ENCODE results near the gene METTL6. TPM values are rescaled to one million over a fixed set of nuclear protein-coding genes. Genes with fewer than 3 reads are reported as not detected.

METTL6 gene
- total RNA-seq, 2 donors from 2014 or later: 8.9 to 18.6 TPM

GRCh38 chr3:15470261-15470660 lies 42.9 kb upstream of the METTL6 start:
- no peaks in the 10 kb centered on the region for H3K36me3 ChIP-seq
- no peak for ATAC-seq (ENCODE audit: insufficient number of reproducible peaks, low FRiP score, low read depth)
- no peak for TF ChIP-seq CTCF (IDR thresholded peaks at IDR 0.05)
- H3K4me1 ChIP-seq (ENCODE audit: control insufficient read depth in 1 of 2, low read depth in 2 of 2): peaks cover 3 to 8% of the 10 kb centered on the region in 2 donors
- H3K27me3 ChIP-seq (replicated peaks; ENCODE audit: insufficient read depth): no peaks in the 10 kb centered on the region
- peaks cover 6% of the 10 kb centered on the region for H3K9me3 ChIP-seq
- no peak overlapping the region for H3K4me3 ChIP-seq
- DNase-seq (ENCODE audit: low spot score): no peak
- no peak overlapping the region for H3K27ac ChIP-seq

- peaks cover 6% of the 10 kb centered on the region for H3K9me3 ChIP-seq
- H3K27ac ChIP-seq: peak overlapping the region; percentile 69 to 80
- H3K27me3 ChIP-seq (replicated peaks; ENCODE audit: insufficient read depth): no peaks in the 10 kb centered on the region
- H3K4me1 ChIP-seq (ENCODE audit: control insufficient read depth in 1 of 2, low read depth in 2 of 2): peaks cover 3 to 8% of the 10 kb centered on the region in 2 donors
- no peak for TF ChIP-seq CTCF (IDR thresholded peaks at IDR 0.05)
- H3K4me3 ChIP-seq: peak overlapping the region; percentile 8
- DNase-seq (ENCODE audit: low spot score): no peak
- peak; percentile 83 for ATAC-seq (ENCODE audit: insufficient number of reproducible peaks, low FRiP score, low read depth)
- no peaks in the 10 kb centered on the region for H3K36me3 ChIP-seq
Observed at GRCh38 chr3:15467227-15468181, 40.2 kb upstream of the METTL6 start.

GRCh38 chr3:15465876-15466585 lies 38.7 kb upstream of the METTL6 start:
- no peak for TF ChIP-seq CTCF (IDR thresholded peaks at IDR 0.05)

GRCh38 chr3:15462451-15462850 lies 35.1 kb upstream of the METTL6 start:
- no peaks in the 10 kb centered on the region for H3K27me3 ChIP-seq (replicated peaks; ENCODE audit: insufficient read depth)
- H3K27ac ChIP-seq: no peak overlapping the region
- DNase-seq (ENCODE audit: low spot score) (no peak), ATAC-seq (ENCODE audit: insufficient number of reproducible peaks, low FRiP score, low read depth) (no peak)
- H3K4me1 ChIP-seq (ENCODE audit: control insufficient read depth in 1 of 2, low read depth in 2 of 2): peaks cover 1 to 2% of the 10 kb centered on the region in 2 donors
- no peaks in the 10 kb centered on the region for H3K9me3 ChIP-seq
- H3K4me3 ChIP-seq: no peak overlapping the region
- TF ChIP-seq CTCF (IDR thresholded peaks at IDR 0.05): no peak
- H3K36me3 ChIP-seq: no peaks in the 10 kb centered on the region

More at GRCh38 chr3:15465876-15466585, 38.7 kb upstream of the METTL6 start:
- ATAC-seq (ENCODE audit: insufficient number of reproducible peaks, low FRiP score, low read depth) (no peak), DNase-seq (ENCODE audit: low spot score) (no peak)
- H3K9me3 ChIP-seq: peaks cover 6% of the 10 kb centered on the region
- no peaks in the 10 kb centered on the region for H3K27me3 ChIP-seq (replicated peaks; ENCODE audit: insufficient read depth)
- H3K36me3 ChIP-seq: no peaks in the 10 kb centered on the region
- no peak overlapping the region for H3K27ac ChIP-seq
- no peak overlapping the region for H3K4me3 ChIP-seq
- H3K4me1 ChIP-seq (ENCODE audit: control insufficient read depth in 1 of 2, low read depth in 2 of 2): peaks cover 3 to 8% of the 10 kb centered on the region in 2 donors

GRCh38 chr3:15460891-15461531 lies 33.7 kb upstream of the METTL6 start:
- DNase-seq (ENCODE audit: low spot score) (no peak), ATAC-seq (ENCODE audit: insufficient number of reproducible peaks, low FRiP score, low read depth) (no peak)
- no peaks in the 10 kb centered on the region for H3K27me3 ChIP-seq (replicated peaks; ENCODE audit: insufficient read depth)
- no peaks in the 10 kb centered on the region for H3K4me1 ChIP-seq (ENCODE audit: control insufficient read depth in 1 of 2, low read depth in 2 of 2)
- no peaks in the 10 kb centered on the region for H3K36me3 ChIP-seq
- no peaks in the 10 kb centered on the region for H3K9me3 ChIP-seq
- H3K27ac ChIP-seq: no peak overlapping the region
- H3K4me3 ChIP-seq: no peak overlapping the region
- no peak for TF ChIP-seq CTCF (IDR thresholded peaks at IDR 0.05)

Measured in thoracic aorta (tissue), 2 donors.